GM12865 (cell line): ENCODE data around the gene ZNF343.
A peak's percentile ranks its signal among the peaks of the same experiment; 100 is the strongest.
"Not testable (repeated sequence)": the region's sequence is repeated elsewhere in the genome, so short reads cannot be mapped to it uniquely, and the experiment has no call there.

Experiments used
- DNase-seq: peaks from one replicate; pipeline ENCODE4 v3.0.0; 2010; ENCODE audit warnings: low read depth
- H3K4me3 ChIP-seq: 2 replicates; pipeline ENCODE4 v1.5.1; 2011; ENCODE audit warnings: mild to moderate bottlenecking, low read depth, low read length, control low read depth
- TF ChIP-seq, protein P1 (sequence below): IDR thresholded peaks from 2 replicates; pipeline ENCODE4 v1.5.1; 2011; ENCODE audit warnings: low read length, control low read depth, low read depth, inconsistent platforms; ENCODE audit not compliant: insufficient read depth; ENCODE audit errors: missing control alignments

The ZNF343 gene

DNA sequence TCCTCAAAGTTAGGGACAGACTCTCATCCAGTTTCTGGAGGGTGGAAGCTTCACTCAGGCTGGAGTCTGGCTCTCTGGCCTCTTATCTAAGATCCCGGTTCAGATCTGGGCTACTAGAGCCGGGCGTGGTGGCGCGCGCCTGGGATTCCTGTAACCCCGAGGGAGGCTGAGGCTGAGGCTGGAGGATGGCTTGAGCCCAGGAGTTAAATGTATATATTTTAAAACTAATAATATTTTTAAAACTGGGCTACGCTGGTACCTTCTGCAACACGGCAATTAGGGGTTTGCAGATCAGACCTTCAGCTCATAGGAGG is 710 bp upstream of the ZNF343 start:
- DNase-seq: no peak
- TF ChIP-seq, protein P1, sequence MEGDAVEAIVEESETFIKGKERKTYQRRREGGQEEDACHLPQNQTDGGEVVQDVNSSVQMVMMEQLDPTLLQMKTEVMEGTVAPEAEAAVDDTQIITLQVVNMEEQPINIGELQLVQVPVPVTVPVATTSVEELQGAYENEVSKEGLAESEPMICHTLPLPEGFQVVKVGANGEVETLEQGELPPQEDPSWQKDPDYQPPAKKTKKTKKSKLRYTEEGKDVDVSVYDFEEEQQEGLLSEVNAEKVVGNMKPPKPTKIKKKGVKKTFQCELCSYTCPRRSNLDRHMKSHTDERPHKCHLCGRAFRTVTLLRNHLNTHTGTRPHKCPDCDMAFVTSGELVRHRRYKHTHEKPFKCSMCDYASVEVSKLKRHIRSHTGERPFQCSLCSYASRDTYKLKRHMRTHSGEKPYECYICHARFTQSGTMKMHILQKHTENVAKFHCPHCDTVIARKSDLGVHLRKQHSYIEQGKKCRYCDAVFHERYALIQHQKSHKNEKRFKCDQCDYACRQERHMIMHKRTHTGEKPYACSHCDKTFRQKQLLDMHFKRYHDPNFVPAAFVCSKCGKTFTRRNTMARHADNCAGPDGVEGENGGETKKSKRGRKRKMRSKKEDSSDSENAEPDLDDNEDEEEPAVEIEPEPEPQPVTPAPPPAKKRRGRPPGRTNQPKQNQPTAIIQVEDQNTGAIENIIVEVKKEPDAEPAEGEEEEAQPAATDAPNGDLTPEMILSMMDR: no peak
- H3K4me3 ChIP-seq: peak overlapping the region; percentile 98

GRCh38 chr20:2507875-2508630 is 662 bp downstream of the ZNF343 start:
- peak overlapping the region; percentile 98 for H3K4me3 ChIP-seq
- TF ChIP-seq, protein P1: no peak
- DNase-seq: peak; percentile 16

DNA sequence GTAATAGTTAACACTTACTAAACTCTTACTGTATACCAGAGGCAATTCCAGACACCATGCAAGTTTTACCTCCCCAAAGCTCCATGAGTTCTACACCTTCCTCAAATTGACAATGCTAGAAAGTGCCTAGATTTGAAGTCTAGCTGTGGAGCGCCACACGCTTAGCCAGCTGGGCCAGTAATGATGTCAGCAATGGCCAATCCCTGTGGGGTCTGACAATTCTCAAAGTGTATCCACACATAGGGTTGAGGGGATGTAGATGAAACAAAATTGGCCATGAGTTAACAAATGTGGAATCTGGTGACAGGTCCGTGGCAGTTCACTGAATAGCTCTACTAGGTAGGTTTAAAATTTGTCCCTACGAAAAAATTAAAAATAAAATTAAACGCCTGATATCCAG is 1.3 kb downstream of the ZNF343 start:
- DNase-seq: no peak
- peak overlapping the region; percentile 98 for H3K4me3 ChIP-seq
- TF ChIP-seq, protein P1: no peak

GRCh38 chr20:2506426-2506825 is 2.3 kb downstream of the ZNF343 start:
- not testable (repeated sequence) for H3K4me3 ChIP-seq, DNase-seq

GRCh38 chr20:2504803-2505202 is 3.9 kb downstream of the ZNF343 start:
- not testable (repeated sequence) for H3K4me3 ChIP-seq, DNase-seq

DNA sequence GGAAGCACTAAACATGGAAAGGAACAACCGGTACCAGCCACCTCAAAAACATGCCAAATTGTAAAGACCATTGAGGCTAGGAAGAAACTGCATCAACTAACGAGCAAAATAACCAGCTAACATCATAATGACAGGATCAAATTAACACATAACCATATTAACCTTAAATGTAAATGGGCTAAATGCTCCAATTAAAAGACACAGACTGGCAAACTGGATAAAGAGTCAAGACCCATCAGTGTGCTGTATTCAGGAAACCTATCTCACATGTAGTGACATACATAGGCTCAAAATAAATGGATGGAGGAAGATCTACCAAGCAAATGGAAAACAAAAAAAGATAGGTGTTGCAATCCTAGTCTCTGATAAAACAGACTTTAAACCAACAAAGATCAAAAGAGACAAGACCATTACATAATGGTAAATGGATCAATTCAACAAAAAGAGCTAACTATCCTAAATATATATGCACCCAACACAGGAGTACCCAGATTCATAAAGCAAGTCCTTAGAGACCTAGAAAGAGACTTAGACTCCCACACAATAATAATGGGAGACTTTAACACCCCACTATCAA is 5.8 kb downstream of the ZNF343 start:
- DNase-seq, H3K4me3 ChIP-seq: not testable (repeated sequence)

DNA sequence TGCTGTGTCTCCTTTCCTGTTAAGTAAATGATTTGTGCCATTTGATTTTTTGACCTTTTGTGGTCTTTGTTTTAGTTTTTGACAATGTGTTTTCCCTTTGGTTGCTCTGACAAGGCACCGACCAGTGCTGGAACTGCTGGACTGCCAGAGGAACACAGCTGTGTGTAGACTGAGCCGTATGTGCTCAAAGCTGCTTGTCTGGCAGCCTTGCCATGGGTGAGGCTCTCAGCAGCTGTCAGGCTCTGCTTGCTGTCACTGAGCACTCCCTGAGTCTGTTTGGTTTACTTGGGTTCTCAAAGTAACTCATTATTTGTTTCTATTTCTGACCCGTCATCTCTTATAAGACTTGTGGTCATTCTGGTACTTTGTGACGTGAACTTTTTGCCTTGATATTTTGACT is 23.1 kb downstream of the ZNF343 start:
- TF ChIP-seq, protein P1: no peak
- DNase-seq: no peak
- H3K4me3 ChIP-seq: no peak overlapping the region

DNA sequence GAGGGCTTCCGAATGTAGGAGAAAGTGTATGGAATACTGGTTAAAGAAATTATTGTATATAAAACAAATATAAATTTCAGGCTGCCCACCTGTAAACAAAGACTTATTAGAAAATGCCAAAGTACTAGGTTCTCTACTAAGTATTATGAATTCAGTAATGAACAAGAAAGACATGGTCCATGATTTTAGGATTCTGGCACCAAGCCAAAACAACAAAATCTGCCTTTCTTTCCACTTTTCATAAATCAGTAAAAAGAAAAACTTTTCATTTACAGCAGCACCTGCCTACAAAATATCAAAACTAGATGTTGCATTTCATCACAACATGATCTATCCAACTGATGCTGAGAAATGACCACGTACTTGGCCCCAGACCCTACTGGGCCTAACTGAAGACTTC is 23.6 kb downstream of the ZNF343 start:
- TF ChIP-seq, protein P1: no peak
- no peak for DNase-seq
- no peak overlapping the region for H3K4me3 ChIP-seq
